OCI-LY7 (cell line): Measurements from ENCODE around the gene CRYAB. TPM values are rescaled to one million over a fixed set of nuclear protein-coding genes. Genes with fewer than 3 reads are reported as not detected.

Source experiments
- BruUV-seq: library from RNA; stranded (reverse); fragments of 400-500 nt; replicated peaks from 2 replicates; lab custom pipeline; 2021; lab: Mats Ljungman, UMichigan
- CTCF ChIA-PET: fragments of 300-600 bp; sonication (Branson Sonifier 250); formaldehyde crosslinking; loops from one replicate; lab custom pipeline; 2022; ENCODE audit warnings: antibody characterized with exemption; ENCODE audit not compliant: unreplicated experiment; lab: Charles Lee
- POLR2A ChIA-PET: fragments of 300-600 bp; sonication (Branson Sonifier 250); formaldehyde crosslinking; loops from one replicate; lab custom pipeline; 2022; ENCODE audit warnings: antibody characterized with exemption; lab: Charles Lee
- DNase-seq: peaks from one replicate; pipeline ENCODE4 v3.0.0-alpha.2; 2015; ENCODE audit warnings: low spot score
- H2AFZ ChIP-seq: fragments of 200-600 bp; sonication (generic), shearing (Covaris generic); 2 replicates; pipeline ENCODE4 v1.6.1; 2014; ENCODE audit warnings: mild to moderate bottlenecking, antibody characterized with exemption, low read length, moderate library complexity
- H3K27ac ChIP-seq: fragments of 200-600 bp; sonication (generic); 2 replicates; pipeline ENCODE4 v1.5.1; 2014; ENCODE audit warnings: mixed run types, low read depth, mild to moderate bottlenecking, moderate library complexity, low read length, inconsistent platforms; ENCODE audit not compliant: poor library complexity, severe bottlenecking
- H3K36me3 ChIP-seq: fragments of 200-600 bp; sonication (generic); 2 replicates; pipeline ENCODE4 v1.6.1; 2014; ENCODE audit warnings: mild to moderate bottlenecking, antibody characterized with exemption, low read length, moderate library complexity, mixed read lengths; ENCODE audit not compliant: insufficient read depth
- H3K4me1 ChIP-seq: fragments of 200-600 bp; sonication (generic); 2 replicates; pipeline ENCODE4 v1.5.1; 2014; ENCODE audit warnings: mild to moderate bottlenecking, low read length; ENCODE audit not compliant: insufficient read depth, poor library complexity, severe bottlenecking
- H3K4me2 ChIP-seq: fragments of 200-600 bp; sonication (generic); 2 replicates; pipeline ENCODE4 v1.6.1; 2014; ENCODE audit warnings: mild to moderate bottlenecking, low read length
- H3K4me3 ChIP-seq: fragments of 200-600 bp; sonication (generic); 2 replicates; pipeline ENCODE4 v1.5.1; 2014; ENCODE audit warnings: mild to moderate bottlenecking, low read depth, low read length; ENCODE audit not compliant: poor library complexity, severe bottlenecking
- H3K79me2 ChIP-seq: fragments of 200-600 bp; sonication (generic); 2 replicates; pipeline ENCODE4 v1.6.1; 2016; ENCODE audit warnings: low read depth, mild to moderate bottlenecking, low read length, moderate library complexity, mixed read lengths; ENCODE audit not compliant: insufficient read depth
- H3K9me2 ChIP-seq: fragments of 200-600 bp; sonication (generic); 2 replicates; pipeline ENCODE4 v1.6.1; 2016; ENCODE audit warnings: mild to moderate bottlenecking, low read length, mixed read lengths; ENCODE audit not compliant: insufficient read depth
- H3K9me3 ChIP-seq: fragments of 200-600 bp; sonication (generic); 2 replicates; pipeline ENCODE4 v1.6.1; 2014; ENCODE audit warnings: mild to moderate bottlenecking, mixed run types, low read length, mixed read lengths
- H4K20me1 ChIP-seq: fragments of 200-600 bp; sonication (generic); 2 replicates; pipeline ENCODE4 v1.6.1; 2014; ENCODE audit warnings: mild to moderate bottlenecking, antibody characterized with exemption, low read length, moderate library complexity, mixed read lengths; ENCODE audit not compliant: insufficient read depth
- EZH2phosphoT487 ChIP-seq: fragments of 200-600 bp; sonication (generic); IDR thresholded peaks from 2 replicates; pipeline ENCODE4 v1.6.1; 2018; ENCODE audit warnings: low read depth, borderline replicate concordance, mild to moderate bottlenecking, mixed run types, antibody characterized with exemption, low read length, moderate library complexity, mixed read lengths
- intact Hi-C: fragments of 100-400 bp; cut with micrococcal nuclease; formaldehyde crosslinking; loops from one replicate; pipeline ENCODE4 v1.10.0; 2022; ENCODE audit not compliant: unreplicated experiment
- total RNA-seq, 2 experiments: library from RNA; depleted of rRNA in 1 of 2; stranded (reverse); fragments of >200 nt in 1 of 2; shearing (Covaris generic) in 1 of 2; gene quantifications; 2 replicates each; pipeline ENCODE4 v1.2.3, GENCODE V29; 2014 to 2022
- TF ChIP-seq, protein P1 (sequence below): fragments of 200-600 bp; sonication (generic); conservative IDR thresholded peaks from 2 replicates; pipeline ENCODE4 v1.5.1; 2014; ENCODE audit warnings: mild to moderate bottlenecking, antibody characterized with exemption, low read length, moderate library complexity, mixed read lengths

The CRYAB gene
- total RNA-seq, 2 experiments from 2014 or later, result not detected

DNA sequence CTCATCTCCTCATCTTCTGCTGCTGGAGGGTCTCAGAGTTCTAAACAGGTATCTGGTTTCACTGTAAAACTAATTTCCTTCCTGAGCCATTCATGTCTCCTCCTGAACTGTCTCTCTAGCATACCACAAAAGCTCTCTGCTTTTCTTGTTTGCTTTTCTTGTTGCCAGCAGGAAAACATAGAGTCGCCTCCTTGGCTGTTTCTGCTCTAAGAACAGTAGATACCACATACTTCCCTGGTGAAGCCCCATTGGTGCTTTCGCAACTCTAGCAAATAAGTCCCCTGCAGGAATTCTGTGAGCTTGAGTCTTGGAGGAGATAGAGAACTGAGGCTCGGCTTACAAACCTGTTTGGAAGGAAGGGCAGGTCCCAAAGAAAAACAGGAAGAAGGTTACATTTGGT lies 32.6 kb upstream of the CRYAB start:
- Histone ChIP-seq H3K9me2 (no peaks in the 10 kb centered on the region), H4K20me1 (no peaks in the 10 kb centered on the region), H3K4me3 (no peak overlapping the region), H3K9me3 (no peaks in the 10 kb centered on the region), H3K4me2 (no peak overlapping the region), H3K4me1 (peaks cover 15% of the 10 kb centered on the region), H3K36me3 (no peaks in the 10 kb centered on the region), H3K27ac (no peak overlapping the region), H2AFZ (no peak overlapping the region), H3K79me2 (no peaks in the 10 kb centered on the region)
- intact Hi-C loops, result no loop called here
- no TSS peak for BruUV-seq
- TF ChIP-seq, protein P1, sequence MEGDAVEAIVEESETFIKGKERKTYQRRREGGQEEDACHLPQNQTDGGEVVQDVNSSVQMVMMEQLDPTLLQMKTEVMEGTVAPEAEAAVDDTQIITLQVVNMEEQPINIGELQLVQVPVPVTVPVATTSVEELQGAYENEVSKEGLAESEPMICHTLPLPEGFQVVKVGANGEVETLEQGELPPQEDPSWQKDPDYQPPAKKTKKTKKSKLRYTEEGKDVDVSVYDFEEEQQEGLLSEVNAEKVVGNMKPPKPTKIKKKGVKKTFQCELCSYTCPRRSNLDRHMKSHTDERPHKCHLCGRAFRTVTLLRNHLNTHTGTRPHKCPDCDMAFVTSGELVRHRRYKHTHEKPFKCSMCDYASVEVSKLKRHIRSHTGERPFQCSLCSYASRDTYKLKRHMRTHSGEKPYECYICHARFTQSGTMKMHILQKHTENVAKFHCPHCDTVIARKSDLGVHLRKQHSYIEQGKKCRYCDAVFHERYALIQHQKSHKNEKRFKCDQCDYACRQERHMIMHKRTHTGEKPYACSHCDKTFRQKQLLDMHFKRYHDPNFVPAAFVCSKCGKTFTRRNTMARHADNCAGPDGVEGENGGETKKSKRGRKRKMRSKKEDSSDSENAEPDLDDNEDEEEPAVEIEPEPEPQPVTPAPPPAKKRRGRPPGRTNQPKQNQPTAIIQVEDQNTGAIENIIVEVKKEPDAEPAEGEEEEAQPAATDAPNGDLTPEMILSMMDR, result no peak
- no peak for TF ChIP-seq EZH2phosphoT487
- POLR2A ChIA-PET, result interaction anchor here (0.6 to 2.5 kb wide), 2 partner anchors 9 to 94 kb away, joined by 3 to 10 read pairs; no protein-coding TSS in a partner anchor
- CTCF ChIA-PET, result interaction anchor here (0.9 to 1.3 kb wide), 2 partner anchors 14 to 18 kb away, joined by 4 read pairs; no protein-coding TSS in a partner anchor
- no peak for DNase-seq

DNA sequence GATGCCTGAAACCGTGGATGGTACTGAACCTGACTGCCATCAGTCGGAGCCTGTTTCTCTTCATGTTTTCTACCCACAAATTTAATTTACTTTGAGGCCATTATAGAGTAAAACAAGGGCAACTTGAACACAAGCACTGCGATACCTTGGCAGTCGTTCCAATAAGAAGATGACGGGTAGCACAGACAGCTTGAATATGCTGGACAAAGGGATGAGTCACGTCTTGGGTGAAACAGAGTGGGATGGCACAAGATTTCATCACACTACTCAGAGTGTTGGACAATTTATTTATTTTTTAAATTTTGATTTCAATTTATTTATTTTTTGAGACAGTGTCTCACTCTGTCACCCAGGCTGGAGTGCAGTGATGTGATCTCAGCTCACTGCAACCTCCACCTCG lies 31.3 kb upstream of the CRYAB start:
- BruUV-seq, result no TSS peak
- no peak for DNase-seq
- H3K4me2 ChIP-seq, result no peak overlapping the region
- ChIA-PET CTCF (interaction anchor here (1.3 kb wide), 1 partner anchor 17 kb away, joined by 4 read pairs; no protein-coding TSS in a partner anchor), POLR2A (interaction anchor here (0.7 to 2.5 kb wide), 4 partner anchors 16 to 286 kb away, joined by 3 to 6 read pairs (median 5); no protein-coding TSS in a partner anchor)
- TF ChIP-seq, protein P1, result no peak
- TF ChIP-seq EZH2phosphoT487, result no peak
- H3K4me1 ChIP-seq, result peaks cover 28% of the 10 kb centered on the region
- no peaks in the 10 kb centered on the region for H4K20me1 ChIP-seq
- no peak overlapping the region for H3K4me3 ChIP-seq
- H3K36me3 ChIP-seq, result no peaks in the 10 kb centered on the region
- no peak overlapping the region for H2AFZ ChIP-seq
- no peaks in the 10 kb centered on the region for H3K9me3 ChIP-seq
- H3K27ac ChIP-seq, result no peak overlapping the region
- intact Hi-C loops, result no loop called here
- no peaks in the 10 kb centered on the region for H3K79me2 ChIP-seq
- no peaks in the 10 kb centered on the region for H3K9me2 ChIP-seq

DNA sequence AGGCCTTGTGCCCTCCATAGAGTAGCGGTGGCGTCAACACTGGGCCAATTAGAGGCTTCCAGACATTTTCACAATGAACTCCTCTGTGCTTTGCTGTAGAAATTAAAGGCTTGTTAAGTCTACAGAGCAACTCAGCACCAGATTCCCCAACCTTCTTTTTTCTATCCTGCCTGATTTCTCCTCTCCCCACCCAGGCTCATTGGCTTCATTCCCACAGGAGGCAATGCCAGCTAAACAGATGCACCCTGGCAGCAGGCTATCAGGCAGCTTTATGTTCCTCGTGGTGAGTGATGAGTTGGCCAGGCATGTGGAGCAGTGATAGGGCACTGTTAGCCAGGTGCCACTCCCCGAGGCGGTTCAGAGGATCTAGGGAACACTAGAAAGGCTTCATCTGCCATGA lies 30.4 kb upstream of the CRYAB start:
- DNase-seq, result no peak
- Histone ChIP-seq H3K36me3 (no peaks in the 10 kb centered on the region), H3K9me2 (no peaks in the 10 kb centered on the region), H2AFZ (no peak overlapping the region), H3K9me3 (no peaks in the 10 kb centered on the region), H3K4me3 (no peak overlapping the region), H3K79me2 (no peaks in the 10 kb centered on the region), H3K4me2 (no peak overlapping the region), H3K4me1 (peaks cover 27% of the 10 kb centered on the region), H3K27ac (no peak overlapping the region), H4K20me1 (no peaks in the 10 kb centered on the region)
- TF ChIP-seq, protein P1, result no peak
- no peak for TF ChIP-seq EZH2phosphoT487
- POLR2A ChIA-PET, result interaction anchor here (1.0 to 2.5 kb wide), 2 partner anchors 15 to 70 kb away, joined by 4 to 6 read pairs; no protein-coding TSS in a partner anchor
- BruUV-seq, result no TSS peak
- CTCF ChIA-PET, result interaction anchor here (0.7 kb wide), 1 partner anchor 19 kb away, joined by 3 read pairs; no protein-coding TSS in a partner anchor
- intact Hi-C loops, result no loop called here
